Liver (tissue), 9 donors: Measurements from ENCODE around the gene TEX29. TPM values are rescaled to one million over a fixed set of nuclear protein-coding genes. Genes with fewer than 3 reads are reported as not detected.

Experiments used
- DNase-seq: peaks from one replicate; pipeline ENCODE4 v3.0.0-alpha.2; 2017; ENCODE audit warnings: low spot score
- H3K27ac ChIP-seq, 2 donors: one replicate each; pipeline ENCODE4 v1.7.0; 2013; ENCODE audit warnings: inconsistent platforms in 2 of 2, low read length in 2 of 2, control low read depth in 1 of 2, low read depth in 1 of 2, mild to moderate bottlenecking in 1 of 2
- H3K27me3 ChIP-seq, 4 donors: one replicate each; pipeline versions ENCODE4 v1.6.1 to v1.7.0; 2013; ENCODE audit warnings: low read length in 3 of 4, inconsistent platforms in 1 of 4, mild to moderate bottlenecking in 1 of 4, moderate library complexity in 1 of 4; ENCODE audit not compliant: control insufficient read depth in 4 of 4, insufficient read depth in 4 of 4
- H3K36me3 ChIP-seq, 4 donors: one replicate each; pipeline versions ENCODE4 v1.6.1 to v1.7.0; 2013; ENCODE audit warnings: low read length in 3 of 4, mild to moderate bottlenecking in 3 of 4, low read depth in 1 of 4, moderate library complexity in 1 of 4; ENCODE audit not compliant: control insufficient read depth in 4 of 4, insufficient read depth in 3 of 4
- H3K4me1 ChIP-seq, 4 donors: one replicate each; pipeline versions ENCODE4 v1.6.1 to v1.7.0; 2013; ENCODE audit warnings: low read length in 3 of 4, mild to moderate bottlenecking in 3 of 4, moderate library complexity in 1 of 4; ENCODE audit not compliant: control insufficient read depth in 4 of 4, insufficient read depth in 4 of 4
- H3K4me3 ChIP-seq, 3 donors: one replicate each; pipeline versions ENCODE4 v1.6.1 to v1.7.0; 2013; ENCODE audit warnings: low read length in 3 of 3, control low read depth in 1 of 3, low read depth in 1 of 3, mild to moderate bottlenecking in 1 of 3
- H3K9ac ChIP-seq, 2 donors: one replicate each; pipeline ENCODE4 v1.7.0; 2013; ENCODE audit warnings: low read length in 2 of 2, mild to moderate bottlenecking in 2 of 2, moderate library complexity in 2 of 2, control low read depth in 1 of 2, low read depth in 1 of 2
- H3K9me3 ChIP-seq, 4 donors: one replicate each; pipeline versions ENCODE4 v1.6.1 to v1.7.0; 2013; ENCODE audit warnings: low read length in 3 of 4; ENCODE audit not compliant: control insufficient read depth in 4 of 4
- ATF3 ChIP-seq: IDR thresholded peaks from 2 replicates; pipeline ENCODE4 v1.6.1; 2016; ENCODE audit warnings: antibody characterized with exemption
- CTCF ChIP-seq: fragments of 150-350 bp; IDR thresholded peaks from 2 replicates; pipeline ENCODE4 v1.5.1; 2017; ENCODE audit warnings: improper control_type of control experiment, low read depth, low read length; ENCODE audit not compliant: missing input control
- EGR1 ChIP-seq, 2 donors: IDR thresholded peaks; 2 replicates each; pipeline ENCODE4 v1.6.1; 2016 to 2018; ENCODE audit warnings: antibody characterized with exemption in 2 of 2, low read depth in 2 of 2
- FOXA1 ChIP-seq: IDR thresholded peaks from 2 replicates; pipeline ENCODE4 v1.6.1; 2016; ENCODE audit warnings: antibody characterized with exemption
- FOXA2 ChIP-seq: IDR thresholded peaks from 2 replicates; pipeline ENCODE4 v1.6.1; 2016; ENCODE audit warnings: antibody characterized with exemption
- GABPA ChIP-seq, 2 donors: IDR thresholded peaks in 1 of 2; conservative IDR thresholded peaks in 1 of 2; 2 replicates each; pipeline ENCODE4 v1.6.1; 2016; ENCODE audit warnings: antibody characterized with exemption in 2 of 2, mild to moderate bottlenecking in 1 of 2, moderate library complexity in 1 of 2
- HNF4A ChIP-seq, 2 donors: conservative IDR thresholded peaks; 2 replicates each; pipeline ENCODE4 v1.6.1; 2016; ENCODE audit warnings: antibody characterized with exemption in 2 of 2, mild to moderate bottlenecking in 2 of 2
- HNF4G ChIP-seq: IDR thresholded peaks from 2 replicates; pipeline ENCODE4 v1.6.1; 2016; ENCODE audit warnings: antibody characterized with exemption
- JUND ChIP-seq, 2 donors: IDR thresholded peaks; 2 replicates each; pipeline ENCODE4 v1.6.1; 2016; ENCODE audit warnings: antibody characterized with exemption in 2 of 2
- MAX ChIP-seq: IDR thresholded peaks from 2 replicates; pipeline ENCODE4 v1.6.1; 2016; ENCODE audit warnings: antibody characterized with exemption
- RAD21 ChIP-seq, 2 donors: IDR thresholded peaks; 2 replicates each; pipeline ENCODE4 v1.6.1; 2016; ENCODE audit warnings: antibody characterized with exemption in 2 of 2, mild to moderate bottlenecking in 2 of 2
- REST ChIP-seq: IDR thresholded peaks from 2 replicates; pipeline ENCODE4 v1.6.1; 2016; ENCODE audit warnings: antibody characterized with exemption, mild to moderate bottlenecking
- RXRA ChIP-seq, 2 donors: IDR thresholded peaks; 2 replicates each; pipeline ENCODE4 v1.6.1; 2017 to 2018; ENCODE audit warnings: antibody characterized with exemption in 2 of 2, mild to moderate bottlenecking in 1 of 2
- SP1 ChIP-seq: IDR thresholded peaks from 2 replicates; pipeline ENCODE4 v1.6.1; 2018; ENCODE audit warnings: antibody characterized with exemption, mild to moderate bottlenecking
- TAF1 ChIP-seq: conservative IDR thresholded peaks from 2 replicates; pipeline ENCODE4 v1.6.1; 2016; ENCODE audit warnings: antibody characterized with exemption, mild to moderate bottlenecking
- YY1 ChIP-seq: IDR thresholded peaks from 2 replicates; pipeline ENCODE4 v1.6.1; 2016; ENCODE audit warnings: antibody characterized with exemption, mild to moderate bottlenecking
- ZBTB33 ChIP-seq: IDR thresholded peaks from 2 replicates; pipeline ENCODE4 v1.6.1; 2016; ENCODE audit warnings: antibody characterized with exemption
- WGBS: extraction: QIAGEN DNeasy Blood & Tissue Kit; methylation state at CpG from one replicate; pipeline ENCODE4 v1.1.7; 2013; 5-methylcytosine and 5-hydroxymethylcytosine counted together
- polyA plus RNA-seq, 2 donors: library from polyadenylated mRNA; stranded (reverse) in 1 of 2; unstranded in 1 of 2; fragments of 200-250 nt in 1 of 2; fragments of >200 nt in 1 of 2; fragmentation: Nextera tagmentation in 1 of 2; extraction: Ambion mirVana in 1 of 2; gene quantifications; one replicate each; pipeline versions ENCODE4 v1.2.1 to v1.2.3, GENCODE V29; 2013 to 2015
- total RNA-seq, 2 donors: library from RNA; depleted of rRNA; stranded (reverse); fragments of >200 nt; gene quantifications; one replicate each; pipeline ENCODE4 v1.2.3, GENCODE V29; 2014
- donor health status: healthy.
- donor health status: healthy.
- donor health status: healthy.
- donor health status: healthy.
- donor health status: healthy.

The TEX29 gene
- total and polyA plus RNA-seq, 4 donors = 0.17 TPM; not detected in 3

GRCh38 chr13:111361873-111362648 is 41.6 kb downstream of the TEX29 start:
- Histone ChIP-seq H3K9ac (no peak overlapping the region), H3K36me3 (no peaks in the 10 kb centered on the region), H3K4me3 (no peak overlapping the region), H3K27me3 (peaks cover 0 to 4% (median 0%) of the 10 kb centered on the region in 4 donors), H3K9me3 (no peaks in the 10 kb centered on the region), H3K27ac (no peak overlapping the region), H3K4me1 (no peaks in the 10 kb centered on the region)
- peak; percentile 19 for DNase-seq
- WGBS = 70% methylated on average over 11 of the region's 11 CpGs
- TF ChIP-seq REST (no peak), SP1 (no peak), EGR1 (IDR thresholded peaks at IDR 0.05; ENCODE audit: low read depth in 2 of 2) (no peak), FOXA1 (no peak), MAX (no peak), RAD21 (IDR thresholded peaks at IDR 0.05) (no peak), GABPA (IDR thresholded peaks at IDR 0.05 in 1 of 2, conservative IDR thresholded peaks at IDR 0.05 in 1 of 2) (no peak), RXRA (IDR thresholded peaks at IDR 0.05) (no peak), ZBTB33 (no peak), FOXA2 (no peak), YY1 (no peak), HNF4A (conservative IDR thresholded peaks at IDR 0.05) (no peak), JUND (IDR thresholded peaks at IDR 0.05) (no peak)

- H3K27me3 ChIP-seq = peaks cover 0 to 4% (median 0%) of the 10 kb centered on the region in 4 donors
- no peaks in the 10 kb centered on the region for H3K36me3 ChIP-seq
- peak; percentile 12 for DNase-seq
- no peak overlapping the region for H3K4me3 ChIP-seq
- H3K9me3 ChIP-seq = no peaks in the 10 kb centered on the region
- TF ChIP-seq EGR1 (IDR thresholded peaks at IDR 0.05; ENCODE audit: low read depth in 2 of 2) = no peak
- TF ChIP-seq MAX = no peak
- TF ChIP-seq FOXA1 = no peak
- TF ChIP-seq ZBTB33 = no peak
- TF ChIP-seq CTCF = no peak
- TF ChIP-seq RXRA (IDR thresholded peaks at IDR 0.05) = no peak
- no peak for TF ChIP-seq HNF4G
- TF ChIP-seq JUND (IDR thresholded peaks at IDR 0.05) = no peak
- TF ChIP-seq ATF3 = no peak
- TF ChIP-seq YY1 = no peak
- TF ChIP-seq RAD21 (IDR thresholded peaks at IDR 0.05) = no peak
- TF ChIP-seq SP1 = no peak
- no peak for TF ChIP-seq TAF1
- WGBS = 80% methylated on average over 12 of the region's 12 CpGs
- H3K9ac ChIP-seq = no peak overlapping the region
- H3K27ac ChIP-seq = no peak overlapping the region
- H3K4me1 ChIP-seq = no peaks in the 10 kb centered on the region
These were observed 42.7 kb downstream of the TEX29 start for GRCh38 chr13:111363121-111363520.
